DND-41 (cell line): Measurements from ENCODE around the gene MAPK6.

Experiments
- EZH2 ChIP-seq: IDR thresholded peaks from 3 replicates; pipeline ENCODE4 v1.6.1; 2012; ENCODE audit warnings: borderline replicate concordance, low read depth, mild to moderate bottlenecking, moderate library complexity, low read length, inconsistent platforms; ENCODE audit not compliant: severe bottlenecking
- TF ChIP-seq, protein P1 (sequence below): IDR thresholded peaks from 2 replicates; pipeline ENCODE4 v1.5.1; 2012; ENCODE audit warnings: borderline replicate concordance, low read length, moderate library complexity, mild to moderate bottlenecking; ENCODE audit not compliant: poor library complexity, severe bottlenecking; ENCODE audit errors: extremely low read depth

GRCh38 chr15:52037889-52038505, 19.0 kb downstream of the MAPK6 start:
- TF ChIP-seq, protein P1, sequence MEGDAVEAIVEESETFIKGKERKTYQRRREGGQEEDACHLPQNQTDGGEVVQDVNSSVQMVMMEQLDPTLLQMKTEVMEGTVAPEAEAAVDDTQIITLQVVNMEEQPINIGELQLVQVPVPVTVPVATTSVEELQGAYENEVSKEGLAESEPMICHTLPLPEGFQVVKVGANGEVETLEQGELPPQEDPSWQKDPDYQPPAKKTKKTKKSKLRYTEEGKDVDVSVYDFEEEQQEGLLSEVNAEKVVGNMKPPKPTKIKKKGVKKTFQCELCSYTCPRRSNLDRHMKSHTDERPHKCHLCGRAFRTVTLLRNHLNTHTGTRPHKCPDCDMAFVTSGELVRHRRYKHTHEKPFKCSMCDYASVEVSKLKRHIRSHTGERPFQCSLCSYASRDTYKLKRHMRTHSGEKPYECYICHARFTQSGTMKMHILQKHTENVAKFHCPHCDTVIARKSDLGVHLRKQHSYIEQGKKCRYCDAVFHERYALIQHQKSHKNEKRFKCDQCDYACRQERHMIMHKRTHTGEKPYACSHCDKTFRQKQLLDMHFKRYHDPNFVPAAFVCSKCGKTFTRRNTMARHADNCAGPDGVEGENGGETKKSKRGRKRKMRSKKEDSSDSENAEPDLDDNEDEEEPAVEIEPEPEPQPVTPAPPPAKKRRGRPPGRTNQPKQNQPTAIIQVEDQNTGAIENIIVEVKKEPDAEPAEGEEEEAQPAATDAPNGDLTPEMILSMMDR, result no peak
- no peak for TF ChIP-seq EZH2
